ENCODE data around the gene MROH7.
A peak's percentile ranks its signal among the peaks of the same experiment; 100 is the strongest.

Gene MROH7

DNA sequence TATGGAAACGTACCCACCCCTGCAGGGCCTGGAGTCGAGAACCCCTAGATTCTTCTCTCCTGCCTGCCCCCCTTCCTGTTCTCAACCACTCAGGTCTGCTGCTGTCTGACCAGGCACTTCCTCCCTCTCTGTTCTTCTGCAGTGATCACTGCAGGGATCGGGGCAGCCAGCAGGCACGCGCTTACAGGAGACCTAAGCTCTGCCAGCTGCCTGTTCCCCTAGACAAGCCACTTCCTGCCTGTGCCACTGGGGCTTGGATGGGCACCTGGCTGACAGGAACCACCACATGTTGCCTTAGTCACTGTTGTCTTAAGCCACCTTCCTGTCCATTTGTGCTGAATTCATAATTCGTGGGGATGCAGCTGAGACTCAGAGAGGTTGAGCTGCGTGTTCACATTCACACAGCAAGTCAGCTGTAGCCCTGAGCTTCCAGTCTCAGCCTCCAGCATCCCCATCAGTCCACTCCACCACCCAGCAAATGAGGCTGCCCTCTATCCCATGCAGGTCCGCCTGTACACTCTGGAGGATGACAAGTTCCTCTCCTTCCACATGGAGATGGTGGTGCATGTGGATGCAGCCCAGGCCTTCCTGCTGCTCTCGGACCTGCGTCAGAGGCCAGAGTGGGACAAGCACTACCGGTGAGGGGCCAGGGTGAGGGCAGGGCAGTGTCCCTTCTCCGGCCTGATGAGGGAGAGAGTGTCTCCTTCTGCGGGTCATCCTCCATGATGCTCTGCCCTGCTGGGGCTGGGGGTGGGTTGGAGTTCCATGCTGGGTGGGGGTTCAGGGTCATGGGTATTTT, 36.8 kb upstream of the MROH7 start:
- Histone ChIP-seq H3K4me2 (ENCODE audit: low read depth, low read length, poor library complexity, severe bottlenecking) (peak overlapping the region; percentile 66), H3F3A (ENCODE audit: low read depth) (peaks cover 8% of the 10 kb centered on the region; the same call in 1 of the 2 replicates), H2AFZ (ENCODE audit: low read length) (no peak overlapping the region), H3K4me1 (ENCODE audit: insufficient read depth, low read length, poor library complexity, severe bottlenecking) (peaks cover 36% of the 10 kb centered on the region), H3K27me3 (ENCODE audit: insufficient read depth, low read length, poor library complexity, severe bottlenecking) (no peaks in the 10 kb centered on the region), H3K9me2 (replicated peaks; ENCODE audit: low read depth, low read length) (no peaks in the 10 kb centered on the region), H4K20me1 (ENCODE audit: insufficient read depth, low read length, poor library complexity, severe bottlenecking) (no peaks in the 10 kb centered on the region), H3K4me3 (ENCODE audit: low read length, poor library complexity, severe bottlenecking) (peak overlapping the region; percentile 53), H3K36me3 (ENCODE audit: insufficient read depth, low read length) (no peaks in the 10 kb centered on the region), H3K79me2 (ENCODE audit: insufficient read depth, low read length) (no peaks in the 10 kb centered on the region), H3K9me3 (ENCODE audit: insufficient read depth, low read depth, low read length) (no peaks in the 10 kb centered on the region), H3K9ac (ENCODE audit: low read depth, low read length, poor library complexity, severe bottlenecking) (peak overlapping the region; percentile 44)
- TF ChIP-seq CTCF (conservative IDR thresholded peaks at IDR 0.05; ENCODE audit: low read length) (no peak), EZH2phosphoT487 (IDR thresholded peaks at IDR 0.05; ENCODE audit: borderline replicate concordance) (no peak)

DNA sequence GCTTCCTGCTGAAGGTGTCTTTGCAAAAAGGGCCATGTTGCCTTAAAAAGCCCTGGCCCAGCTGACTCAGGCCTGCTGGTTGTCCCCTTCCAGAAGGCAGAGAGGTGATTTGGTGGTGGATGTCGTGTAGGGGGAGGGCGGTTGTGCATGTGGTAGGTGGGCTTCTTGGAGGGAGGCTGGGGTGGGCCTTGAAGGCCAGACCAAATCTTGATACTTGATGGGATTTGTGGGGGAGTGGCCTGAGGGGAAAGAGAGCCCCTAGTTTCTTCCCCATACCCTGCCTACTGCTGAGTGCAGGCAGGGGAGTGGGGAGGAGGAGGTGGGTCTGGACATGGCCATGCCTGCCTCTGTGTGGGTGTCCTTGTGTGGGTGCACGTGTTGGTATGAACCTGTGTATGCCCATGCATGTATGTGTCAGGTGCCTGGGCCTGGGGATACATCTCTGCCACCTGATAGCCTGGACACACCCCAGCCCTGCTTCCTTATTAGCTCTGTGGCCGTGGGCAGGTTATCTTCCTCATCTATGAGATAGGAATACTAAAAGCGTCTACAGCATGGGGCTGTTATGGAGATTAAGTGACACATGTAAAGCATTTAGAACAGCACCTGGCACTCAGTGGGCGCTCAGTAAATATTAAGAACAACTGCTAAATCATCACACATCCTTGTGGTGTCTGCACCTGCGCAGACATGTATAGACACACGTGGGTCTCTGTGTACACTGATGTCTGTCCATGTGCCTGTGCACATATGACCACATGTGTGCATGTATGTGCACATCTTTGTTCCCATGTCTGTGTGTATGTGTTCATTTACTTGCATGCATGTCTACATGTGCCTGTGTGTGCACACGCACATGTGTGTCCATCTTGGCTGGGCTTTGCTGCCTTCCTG, 35.2 kb upstream of the MROH7 start:
- no peaks in the 10 kb centered on the region for H3K79me2 ChIP-seq (ENCODE audit: insufficient read depth, low read length)
- no peaks in the 10 kb centered on the region for H3K9me3 ChIP-seq (ENCODE audit: insufficient read depth, low read depth, low read length)
- no peaks in the 10 kb centered on the region for H4K20me1 ChIP-seq (ENCODE audit: insufficient read depth, low read length, poor library complexity, severe bottlenecking)
- no peak overlapping the region for H3K4me3 ChIP-seq (ENCODE audit: low read length, poor library complexity, severe bottlenecking)
- H3K9ac ChIP-seq (ENCODE audit: low read depth, low read length, poor library complexity, severe bottlenecking), result peak overlapping the region; percentile 44
- H3K9me2 ChIP-seq (replicated peaks; ENCODE audit: low read depth, low read length), result no peaks in the 10 kb centered on the region
- no peaks in the 10 kb centered on the region for H3K27me3 ChIP-seq (ENCODE audit: insufficient read depth, low read length, poor library complexity, severe bottlenecking)
- TF ChIP-seq EZH2phosphoT487 (IDR thresholded peaks at IDR 0.05; ENCODE audit: borderline replicate concordance) (no peak), CTCF (conservative IDR thresholded peaks at IDR 0.05; ENCODE audit: low read length) (no peak)
- H3F3A ChIP-seq (ENCODE audit: low read depth), result peaks cover 8% of the 10 kb centered on the region; the same call in 1 of the 2 replicates
- H3K36me3 ChIP-seq (ENCODE audit: insufficient read depth, low read length), result no peaks in the 10 kb centered on the region
- peaks cover 36% of the 10 kb centered on the region for H3K4me1 ChIP-seq (ENCODE audit: insufficient read depth, low read length, poor library complexity, severe bottlenecking)
- no peak overlapping the region for H2AFZ ChIP-seq (ENCODE audit: low read length)
- peak overlapping the region; percentile 41 for H3K4me2 ChIP-seq (ENCODE audit: low read depth, low read length, poor library complexity, severe bottlenecking)

GRCh38 chr1:54606990-54607325, 34.6 kb upstream of the MROH7 start:
- H3K27me3 ChIP-seq (ENCODE audit: insufficient read depth, low read length, poor library complexity, severe bottlenecking), result no peaks in the 10 kb centered on the region
- H2AFZ ChIP-seq (ENCODE audit: low read length), result no peak overlapping the region
- peaks cover 8% of the 10 kb centered on the region; the same call in 1 of the 2 replicates for H3F3A ChIP-seq (ENCODE audit: low read depth)
- no peaks in the 10 kb centered on the region for H3K9me3 ChIP-seq (ENCODE audit: insufficient read depth, low read depth, low read length)
- H3K4me2 ChIP-seq (ENCODE audit: low read depth, low read length, poor library complexity, severe bottlenecking), result peak overlapping the region; percentile 41
- H3K9me2 ChIP-seq (replicated peaks; ENCODE audit: low read depth, low read length), result no peaks in the 10 kb centered on the region
- H4K20me1 ChIP-seq (ENCODE audit: insufficient read depth, low read length, poor library complexity, severe bottlenecking), result no peaks in the 10 kb centered on the region
- H3K36me3 ChIP-seq (ENCODE audit: insufficient read depth, low read length), result no peaks in the 10 kb centered on the region
- peak overlapping the region; percentile 44 for H3K9ac ChIP-seq (ENCODE audit: low read depth, low read length, poor library complexity, severe bottlenecking)
- H3K4me3 ChIP-seq (ENCODE audit: low read length, poor library complexity, severe bottlenecking), result no peak overlapping the region
- H3K79me2 ChIP-seq (ENCODE audit: insufficient read depth, low read length), result no peaks in the 10 kb centered on the region
- TF ChIP-seq CTCF (conservative IDR thresholded peaks at IDR 0.05; ENCODE audit: low read length) (no peak), EZH2phosphoT487 (IDR thresholded peaks at IDR 0.05; ENCODE audit: borderline replicate concordance) (no peak)
- H3K4me1 ChIP-seq (ENCODE audit: insufficient read depth, low read length, poor library complexity, severe bottlenecking), result peaks cover 36% of the 10 kb centered on the region
